Thyroid gland (tissue), 4 donors: Measurements from ENCODE around the gene PPIE. TPM values are rescaled to one million over a fixed set of nuclear protein-coding genes. Genes with fewer than 3 reads are reported as not detected.

Source experiments
- DNase-seq, 2 donors: peaks; one replicate each; pipeline ENCODE4 v3.0.0-alpha.2; 2019
- H3K27ac ChIP-seq, 3 donors: fragments of 200-600 bp; sonication (generic); 1 replicate in 2 of 3; 2 replicates in 1 of 3; pipeline ENCODE4 v1.5.1; 2016 to 2019; ENCODE audit warnings: mild to moderate bottlenecking in 1 of 3, moderate library complexity in 1 of 3
- H3K27me3 ChIP-seq: fragments of 200-600 bp; sonication (generic); one replicate; pipeline ENCODE4 v1.5.1; 2019
- H3K36me3 ChIP-seq, 2 donors: fragments of 200-600 bp; sonication (generic); one replicate each; pipeline ENCODE4 v1.5.1; 2016 to 2019
- H3K4me1 ChIP-seq, 2 donors: fragments of 200-600 bp; sonication (generic); one replicate each; pipeline ENCODE4 v1.5.1; 2017 to 2019
- H3K4me3 ChIP-seq, 3 donors: fragments of 200-600 bp; sonication (generic); replicated peaks in 1 of 3; 1 replicate in 2 of 3; 2 replicates in 1 of 3; pipeline ENCODE4 v1.5.1; 2016; ENCODE audit warnings: mild to moderate bottlenecking in 1 of 3
- H3K9me3 ChIP-seq: fragments of 200-600 bp; sonication (generic); one replicate; pipeline ENCODE4 v1.5.1; 2017
- CTCF ChIP-seq, 6 experiments: fragments of 200-600 bp in 3 of 6; fragments of 450-650 bp in 3 of 6; sonication (generic) in 3 of 6; IDR thresholded peaks; one replicate each; pipeline ENCODE4 v1.5.1; 2016 to 2019; ENCODE audit warnings: antibody characterized with exemption in 6 of 6, mild to moderate bottlenecking in 2 of 6, inconsistent platforms in 1 of 6, moderate library complexity in 1 of 6
- POLR2A ChIP-seq, 2 donors: fragments of 450-650 bp; IDR thresholded peaks; one replicate each; pipeline ENCODE4 v1.6.1; 2017; ENCODE audit warnings: antibody characterized with exemption in 2 of 2, mild to moderate bottlenecking in 2 of 2, moderate library complexity in 1 of 2
- WGBS, 2 donors: methylation state at CpG; one replicate each; pipeline ENCODE4 v1.1.5; 2017; 5-methylcytosine and 5-hydroxymethylcytosine counted together
- intact Hi-C: fragments of 100-400 bp; cut with DNase I; formaldehyde crosslinking; loops from one replicate; pipeline ENCODE4 v1.15.1; 2023
- total RNA-seq, 4 donors: library from RNA; depleted of rRNA; stranded (reverse); fragments of >200 nt; gene quantifications; one replicate each; pipeline ENCODE4 v1.2.3, GENCODE V29; 2016

Gene PPIE
- total RNA-seq, 4 donors from 2014 or later = 47.1 to 52.7 (median 50.9) TPM

- Histone ChIP-seq H3K27ac (no peak overlapping the region), H3K9me3 (no peaks in the 10 kb centered on the region), H3K4me1 (no peaks in the 10 kb centered on the region), H3K4me3 (no peak overlapping the region), H3K27me3 (peaks cover 13% of the 10 kb centered on the region), H3K36me3 (no peaks in the 10 kb centered on the region)
- no peak for TF ChIP-seq CTCF (IDR thresholded peaks at IDR 0.05)
- no peak for TF ChIP-seq POLR2A (IDR thresholded peaks at IDR 0.05)
- DNase-seq = no peak
- intact Hi-C loops = no loop called here
- WGBS, 2 donors = 45 to 51% methylated on average over 7 to 10 of the region's 10 CpGs
These were observed 11.3 kb upstream of the PPIE start for GRCh38 chr1:39727221-39727931.

GRCh38 chr1:39727932-39728317 is 10.8 kb upstream of the PPIE start:
- Histone ChIP-seq H3K27ac (no peak overlapping the region), H3K4me3 (no peak overlapping the region), H3K4me1 (no peaks in the 10 kb centered on the region), H3K36me3 (no peaks in the 10 kb centered on the region), H3K27me3 (peaks cover 13% of the 10 kb centered on the region), H3K9me3 (no peaks in the 10 kb centered on the region)
- intact Hi-C loops = no loop called here
- peak in 1 of 2 donors; percentile 8 for DNase-seq
- 45 to 63% methylated on average over 14 of the region's 14 CpGs for WGBS, 2 donors
- TF ChIP-seq POLR2A (IDR thresholded peaks at IDR 0.05) (no peak), CTCF (IDR thresholded peaks at IDR 0.05) (no peak)

- peaks cover 13% of the 10 kb centered on the region for H3K27me3 ChIP-seq
- no peak overlapping the region for H3K4me3 ChIP-seq
- intact Hi-C loops = no loop called here
- H3K4me1 ChIP-seq = peaks cover 0 to 6% of the 10 kb centered on the region in 2 donors
- H3K27ac ChIP-seq = no peak overlapping the region
- H3K9me3 ChIP-seq = no peaks in the 10 kb centered on the region
- DNase-seq = no peak
- TF ChIP-seq CTCF (IDR thresholded peaks at IDR 0.05) (no peak), POLR2A (IDR thresholded peaks at IDR 0.05) (no peak)
- WGBS, 2 donors = 58 to 72% methylated on average over 3 of the region's 3 CpGs
- no peaks in the 10 kb centered on the region for H3K36me3 ChIP-seq
These were observed 9.7 kb upstream of the PPIE start for GRCh38 chr1:39729030-39729429.

- no peak for DNase-seq
- TF ChIP-seq CTCF (IDR thresholded peaks at IDR 0.05) = no peak
- no peak for TF ChIP-seq POLR2A (IDR thresholded peaks at IDR 0.05)
- Histone ChIP-seq H3K9me3 (no peaks in the 10 kb centered on the region), H3K27ac (no peak overlapping the region), H3K27me3 (peaks cover 13% of the 10 kb centered on the region), H3K4me1 (peaks cover 0 to 6% of the 10 kb centered on the region in 2 donors), H3K4me3 (no peak overlapping the region), H3K36me3 (no peaks in the 10 kb centered on the region)
- intact Hi-C loops = no loop called here
- WGBS, 2 donors = 56 to 66% methylated on average over 3 to 4 of the region's 4 CpGs
These were observed 8.8 kb upstream of the PPIE start for GRCh38 chr1:39729842-39730241.

- peaks cover 10% of the 10 kb centered on the region for H3K27me3 ChIP-seq
- no peak overlapping the region for H3K4me3 ChIP-seq
- no peak for DNase-seq
- H3K4me1 ChIP-seq = peaks cover 0 to 6% of the 10 kb centered on the region in 2 donors
- no peaks in the 10 kb centered on the region for H3K9me3 ChIP-seq
- H3K27ac ChIP-seq = no peak overlapping the region
- WGBS, 2 donors = 22 to 24% methylated on average over 3 of the region's 3 CpGs
- H3K36me3 ChIP-seq = no peaks in the 10 kb centered on the region
- intact Hi-C loops = no loop called here
- TF ChIP-seq POLR2A (IDR thresholded peaks at IDR 0.05) = no peak
- no peak for TF ChIP-seq CTCF (IDR thresholded peaks at IDR 0.05)
These were observed 6.0 kb upstream of the PPIE start for GRCh38 chr1:39732730-39733129.
